NCI-H2029 (cell line): Measurements from ENCODE around the gene ADRB2.
"Not testable (repeated sequence)": the region's sequence is repeated elsewhere in the genome, so short reads cannot be mapped to it uniquely, and the experiment has no call there.

ENCODE experiments used
- DNase-seq: peaks from one replicate; lab custom pipeline; 2025; lab: John Stamatoyannopoulos, UW

ADRB2 gene

DNA sequence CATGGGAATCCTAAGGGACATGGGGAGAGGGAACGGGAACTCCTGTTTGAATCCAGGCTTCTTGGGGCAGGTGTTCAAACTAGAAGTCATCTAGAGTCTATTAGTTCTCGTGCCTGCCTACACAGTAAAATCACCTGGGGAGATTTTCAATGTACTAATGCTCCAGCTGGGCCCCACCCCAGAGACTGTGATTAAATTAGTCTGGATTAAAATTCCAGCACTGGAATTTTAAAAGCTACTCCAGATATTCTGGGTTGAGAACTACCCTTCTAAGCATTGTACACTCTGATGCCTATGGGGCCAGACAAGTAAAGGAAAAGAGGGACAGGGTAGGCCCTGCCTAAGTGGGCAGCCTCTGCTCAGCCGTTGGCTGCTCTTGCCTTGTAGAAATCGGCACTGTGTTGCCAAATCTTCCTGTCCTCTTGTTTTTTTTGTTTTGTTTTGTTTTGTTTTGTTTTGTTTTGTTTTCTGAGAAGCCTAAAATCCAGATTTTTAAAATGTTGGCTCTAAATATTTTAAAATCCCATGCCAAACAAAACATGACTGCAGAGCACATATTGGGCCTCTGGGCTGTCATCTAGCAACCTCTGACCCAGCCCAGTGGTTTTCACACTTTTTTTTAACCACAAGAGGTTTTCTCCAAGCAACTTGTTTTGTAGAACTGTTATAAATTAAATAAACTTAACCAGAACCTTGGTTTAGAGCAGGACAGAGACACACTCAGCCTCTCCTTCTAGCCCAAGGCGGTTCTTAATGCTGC lies 29.0 kb downstream of the ADRB2 start:
- no peak for DNase-seq

GRCh38 chr5:148856009-148856367 lies 29.6 kb downstream of the ADRB2 start:
- no peak for DNase-seq

DNA sequence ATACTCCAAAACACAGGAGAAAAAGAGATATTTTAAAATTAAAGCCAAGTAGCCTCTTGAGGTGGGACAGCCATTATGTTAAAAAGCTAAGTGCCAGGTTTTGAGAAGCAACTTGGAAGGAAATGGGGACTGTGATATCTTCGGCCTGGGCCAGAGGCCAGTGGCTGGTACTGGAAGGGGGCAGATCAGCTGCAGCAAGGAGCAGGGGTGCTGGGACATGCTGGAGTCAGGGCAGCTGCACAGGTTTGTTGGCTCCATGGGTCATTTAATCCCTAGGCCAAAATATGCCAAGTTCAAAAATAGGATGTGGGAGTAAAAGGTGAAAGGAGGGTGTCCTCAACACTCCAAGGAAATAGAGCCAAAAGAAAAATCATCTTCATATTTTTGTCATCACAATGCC lies 30.0 kb downstream of the ADRB2 start:
- DNase-seq = no peak

GRCh38 chr5:148857474-148857873 lies 31.1 kb downstream of the ADRB2 start:
- no peak for DNase-seq

GRCh38 chr5:148858106-148858505 lies 31.7 kb downstream of the ADRB2 start:
- DNase-seq = no peak

GRCh38 chr5:148858547-148858946 lies 32.1 kb downstream of the ADRB2 start:
- no peak for DNase-seq

- no peak for DNase-seq
These were observed 33.3 kb downstream of the ADRB2 start for GRCh38 chr5:148859703-148860102.

GRCh38 chr5:148860599-148860998 lies 34.2 kb downstream of the ADRB2 start:
- no peak for DNase-seq

DNA sequence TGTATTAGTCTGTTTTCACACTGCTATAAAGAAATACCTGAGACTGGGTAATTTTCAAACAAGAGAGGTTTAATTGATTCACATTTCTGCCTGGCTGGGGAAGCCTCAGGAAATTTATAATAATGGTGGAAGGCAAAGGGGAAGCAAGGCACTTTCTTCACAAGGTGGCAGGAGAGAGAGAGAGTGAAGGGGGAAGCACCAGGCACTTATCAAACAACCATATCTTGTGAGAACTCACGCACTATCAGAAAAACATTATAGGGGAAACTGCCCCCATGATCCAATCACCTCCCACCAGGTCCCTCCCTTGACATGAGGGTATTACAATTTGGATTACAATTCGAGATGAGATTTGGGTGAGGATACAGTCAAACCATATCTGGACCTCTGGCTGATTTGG lies 34.7 kb downstream of the ADRB2 start:
- no peak for DNase-seq

DNA sequence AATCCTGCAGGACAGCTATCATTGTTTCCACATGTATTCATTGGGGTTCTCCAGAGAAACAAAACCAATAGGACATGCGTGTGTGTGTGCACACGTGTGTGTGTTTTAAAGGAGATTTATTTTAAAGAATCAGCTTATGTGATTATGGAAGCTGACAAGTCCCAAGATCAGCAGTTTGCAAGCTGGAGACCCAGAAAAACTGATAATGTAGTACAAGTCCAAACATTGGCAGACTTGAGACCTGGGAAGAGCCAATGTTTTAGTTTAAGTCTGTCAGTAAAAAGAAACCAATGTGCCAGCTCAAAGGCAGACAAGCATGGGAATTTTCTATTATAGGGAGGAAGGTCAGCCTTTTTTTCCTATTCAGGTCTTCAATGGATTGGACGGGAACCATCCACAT lies 35.3 kb downstream of the ADRB2 start:
- DNase-seq = no peak

DNA sequence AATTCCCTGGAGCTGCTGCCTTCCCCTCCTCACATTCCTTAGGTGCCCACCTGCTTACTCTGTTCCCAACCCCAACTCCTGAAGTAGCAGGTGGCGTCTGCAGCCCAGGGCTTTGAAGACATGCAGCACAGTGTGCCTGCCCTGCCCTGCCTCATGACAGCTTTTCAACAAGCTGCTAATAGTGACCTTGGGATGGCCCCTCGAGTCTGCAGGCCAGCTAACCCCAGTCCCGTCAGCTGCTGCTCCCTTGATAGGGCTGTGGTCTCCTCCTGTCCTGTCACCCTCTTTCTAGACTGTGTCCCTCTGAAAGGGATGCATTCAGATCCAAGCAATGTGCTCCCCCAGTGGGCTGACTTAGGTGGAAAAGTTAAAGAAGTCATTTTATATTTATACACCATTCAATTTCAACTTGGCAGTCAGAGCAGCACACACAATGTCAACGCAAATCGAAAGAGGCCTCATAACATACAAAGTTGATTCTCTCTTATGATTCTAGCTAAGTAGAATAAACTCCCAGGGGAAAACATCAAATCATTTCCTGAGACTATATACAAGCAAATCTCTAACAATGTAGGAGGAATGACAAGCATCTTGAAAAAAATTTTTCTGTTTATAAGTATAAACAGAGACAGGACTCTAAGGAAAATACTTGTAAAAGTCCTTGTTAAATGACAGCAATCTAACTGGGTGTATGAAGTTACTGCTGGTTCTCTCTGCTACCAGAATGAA lies 37.9 kb downstream of the ADRB2 start:
- DNase-seq = no peak

DNA sequence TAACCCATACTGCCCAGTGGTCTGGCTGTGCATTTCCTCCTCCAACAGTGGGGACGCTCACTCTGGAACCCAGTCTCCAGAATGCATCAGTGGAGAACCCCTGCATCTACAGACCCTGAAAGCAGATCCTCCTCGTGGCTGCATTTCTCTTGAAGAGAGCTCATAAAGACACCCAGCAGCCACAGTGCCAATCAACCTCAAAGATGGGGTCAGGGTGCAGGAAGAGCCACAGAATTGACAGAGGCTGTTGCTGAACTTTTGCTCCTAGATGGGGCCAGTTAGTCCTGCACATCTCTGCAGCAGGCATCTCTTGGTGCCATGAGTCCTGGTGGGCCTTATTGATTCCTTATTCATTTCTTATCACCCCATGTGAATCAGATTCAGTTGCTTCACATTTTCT lies 39.6 kb downstream of the ADRB2 start:
- no peak for DNase-seq

GRCh38 chr5:148873120-148873519 lies 46.7 kb downstream of the ADRB2 start:
- no peak for DNase-seq

DNA sequence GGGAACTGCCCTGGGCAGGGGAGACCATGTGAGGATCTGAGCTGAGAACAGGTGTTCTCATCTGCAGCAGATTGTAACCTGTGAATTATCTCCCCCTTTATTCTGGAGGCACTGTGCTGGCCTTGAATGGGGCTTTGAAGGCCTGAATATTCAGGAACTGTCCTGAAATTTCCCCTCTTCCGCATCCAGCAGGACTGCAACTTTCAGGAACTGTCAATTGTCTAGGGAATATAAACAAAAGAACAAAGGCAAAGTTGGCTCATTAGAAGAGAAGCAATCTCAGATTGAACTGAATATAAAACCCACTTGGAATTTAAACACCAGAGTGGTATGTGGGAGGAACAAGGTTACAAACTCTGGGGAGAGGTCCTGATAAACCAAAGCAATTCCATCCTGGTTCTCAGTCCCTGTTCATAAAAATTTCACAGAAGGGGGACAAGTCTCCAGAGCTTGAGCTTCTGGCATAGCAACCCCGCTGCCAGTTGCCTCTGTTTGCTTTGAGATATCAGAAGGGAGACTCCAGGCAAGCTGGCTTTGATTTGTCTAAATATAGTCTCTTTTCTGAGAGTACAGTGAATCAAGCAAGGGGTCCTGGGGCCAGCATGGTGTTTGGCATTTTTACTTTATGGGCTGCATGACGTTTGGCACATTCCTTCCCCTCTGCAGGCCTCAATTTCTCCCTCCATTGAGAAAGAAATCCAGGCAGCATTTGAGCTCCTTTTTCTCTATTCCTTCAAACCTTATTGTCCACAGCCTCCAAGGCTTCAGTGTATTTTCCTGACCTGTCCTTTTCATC lies 47.5 kb downstream of the ADRB2 start:
- no peak for DNase-seq

GRCh38 chr5:148875205-148875875 lies 48.9 kb downstream of the ADRB2 start:
- DNase-seq = no peak

GRCh38 chr5:148877436-148877835 lies 51.0 kb downstream of the ADRB2 start:
- DNase-seq = not testable (repeated sequence)
